NB4 (cell line): ENCODE data around the gene RCN2.

Experiments
- POLR2A ChIP-seq: IDR thresholded peaks from 2 replicates; pipeline ENCODE4 v1.6.1; 2011; ENCODE audit warnings: mild to moderate bottlenecking; ENCODE audit not compliant: insufficient read length; ENCODE audit errors: extremely low read depth
- TF ChIP-seq, protein P1 (sequence below): IDR thresholded peaks from one replicate; pipeline ENCODE4 v1.5.1; 2012; ENCODE audit warnings: low read depth, low read length

DNA sequence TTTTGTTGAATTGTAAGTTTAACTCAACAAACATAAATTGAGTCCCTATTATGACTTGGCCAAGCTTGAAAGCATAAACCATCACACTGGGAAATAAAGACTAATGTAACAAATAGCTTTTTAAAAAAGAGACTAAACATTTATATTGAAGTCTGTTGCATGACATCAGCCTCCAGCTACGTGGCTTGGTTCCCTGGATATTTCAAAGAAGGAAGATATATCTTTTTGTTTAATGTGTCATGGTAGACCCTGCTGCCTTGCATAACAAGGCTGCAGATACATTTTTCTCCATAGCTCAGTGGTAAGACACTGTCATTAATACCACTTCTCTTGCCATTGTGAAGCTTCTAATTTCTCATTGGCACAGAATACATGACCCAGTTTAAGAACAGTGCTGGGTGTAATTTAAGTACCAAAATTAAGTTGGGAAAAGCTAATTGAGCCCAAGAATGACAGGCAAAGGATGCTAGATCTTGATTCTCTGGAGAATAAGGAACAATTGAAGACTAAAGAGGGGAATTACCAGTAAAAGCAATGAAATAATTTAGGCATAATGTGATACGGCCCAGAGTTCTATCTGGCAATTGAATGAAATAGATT, 14.0 kb downstream of the RCN2 start:
- TF ChIP-seq POLR2A: no peak
- TF ChIP-seq, protein P1, sequence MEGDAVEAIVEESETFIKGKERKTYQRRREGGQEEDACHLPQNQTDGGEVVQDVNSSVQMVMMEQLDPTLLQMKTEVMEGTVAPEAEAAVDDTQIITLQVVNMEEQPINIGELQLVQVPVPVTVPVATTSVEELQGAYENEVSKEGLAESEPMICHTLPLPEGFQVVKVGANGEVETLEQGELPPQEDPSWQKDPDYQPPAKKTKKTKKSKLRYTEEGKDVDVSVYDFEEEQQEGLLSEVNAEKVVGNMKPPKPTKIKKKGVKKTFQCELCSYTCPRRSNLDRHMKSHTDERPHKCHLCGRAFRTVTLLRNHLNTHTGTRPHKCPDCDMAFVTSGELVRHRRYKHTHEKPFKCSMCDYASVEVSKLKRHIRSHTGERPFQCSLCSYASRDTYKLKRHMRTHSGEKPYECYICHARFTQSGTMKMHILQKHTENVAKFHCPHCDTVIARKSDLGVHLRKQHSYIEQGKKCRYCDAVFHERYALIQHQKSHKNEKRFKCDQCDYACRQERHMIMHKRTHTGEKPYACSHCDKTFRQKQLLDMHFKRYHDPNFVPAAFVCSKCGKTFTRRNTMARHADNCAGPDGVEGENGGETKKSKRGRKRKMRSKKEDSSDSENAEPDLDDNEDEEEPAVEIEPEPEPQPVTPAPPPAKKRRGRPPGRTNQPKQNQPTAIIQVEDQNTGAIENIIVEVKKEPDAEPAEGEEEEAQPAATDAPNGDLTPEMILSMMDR: no peak
